GM18520 (cell line): Measurements from ENCODE around the gene PSTPIP1.

Experiments used
- ATAC-seq: cut with Tn5 transposase; IDR thresholded peaks from one replicate; pipeline ENCODE4 v1.9.1; 2021; ENCODE audit not compliant: unreplicated experiment

PSTPIP1 gene

DNA sequence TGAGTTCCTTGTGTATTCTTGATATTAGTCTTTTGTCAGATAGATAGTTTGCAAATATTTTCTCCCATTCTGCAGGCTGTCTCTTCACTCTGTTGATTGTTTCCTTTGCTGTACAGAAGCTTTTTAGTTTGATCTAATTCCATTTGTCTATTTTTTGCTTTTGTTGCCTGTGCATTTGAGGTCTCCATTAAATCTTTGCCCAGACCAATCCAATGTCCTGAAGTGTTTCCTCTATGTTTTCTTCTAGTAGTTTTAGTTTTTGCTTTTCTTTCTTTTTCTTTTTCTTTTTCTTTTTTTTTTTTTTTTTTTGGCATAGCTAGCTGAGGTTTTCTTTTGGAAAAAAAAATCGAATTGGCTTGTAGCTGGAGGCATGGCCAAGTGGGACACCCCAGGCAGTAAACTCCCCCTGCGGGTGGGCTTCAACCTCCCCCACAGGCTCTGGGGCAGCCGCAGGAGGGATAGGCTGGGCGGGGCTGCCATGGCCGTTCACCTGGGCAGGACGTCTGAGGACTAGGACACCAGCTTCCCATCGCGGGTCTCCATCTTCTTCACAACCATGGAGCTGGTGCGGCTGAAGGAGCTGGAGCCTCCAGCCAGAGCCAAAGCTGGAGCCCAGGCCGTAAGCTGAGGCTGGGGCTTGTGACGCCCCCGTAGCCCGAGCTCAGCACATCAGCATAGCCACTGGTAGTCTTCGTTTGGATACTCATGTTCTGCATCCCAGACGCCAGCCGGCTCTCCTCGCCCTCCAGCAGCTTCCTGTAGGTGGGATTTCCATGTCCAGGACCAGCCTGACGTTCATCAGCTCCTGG lies 16.2 kb upstream of the PSTPIP1 start:
- no peak for ATAC-seq

DNA sequence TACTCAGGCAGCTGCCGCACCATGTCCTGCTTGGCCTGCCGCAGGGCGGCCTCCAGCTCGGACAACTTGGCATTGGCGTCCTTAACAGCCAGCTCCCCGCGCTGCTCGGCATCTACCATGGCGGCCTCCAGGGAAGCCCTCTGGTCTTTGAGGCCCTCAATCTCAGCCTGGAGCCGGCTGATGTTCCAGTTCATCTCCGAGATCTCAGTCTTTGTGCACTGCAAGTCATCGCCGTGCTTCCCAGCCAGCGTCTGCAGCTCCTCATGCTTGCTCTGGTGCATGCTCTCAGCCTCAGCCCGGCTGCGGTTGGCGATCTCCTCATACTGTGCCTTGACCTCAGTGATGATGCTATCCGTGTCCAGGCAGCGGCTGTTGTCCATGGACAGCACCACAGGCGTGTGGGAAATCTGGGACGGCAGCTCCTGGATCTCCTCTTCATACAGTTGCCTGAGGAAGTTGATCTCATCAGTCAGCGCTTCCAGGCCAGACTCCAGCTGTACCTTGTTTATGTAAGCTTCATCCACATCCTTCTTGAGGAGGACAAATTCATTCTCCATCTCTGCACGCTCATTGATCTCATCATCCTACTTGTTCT lies 15.5 kb upstream of the PSTPIP1 start:
- ATAC-seq = no peak

DNA sequence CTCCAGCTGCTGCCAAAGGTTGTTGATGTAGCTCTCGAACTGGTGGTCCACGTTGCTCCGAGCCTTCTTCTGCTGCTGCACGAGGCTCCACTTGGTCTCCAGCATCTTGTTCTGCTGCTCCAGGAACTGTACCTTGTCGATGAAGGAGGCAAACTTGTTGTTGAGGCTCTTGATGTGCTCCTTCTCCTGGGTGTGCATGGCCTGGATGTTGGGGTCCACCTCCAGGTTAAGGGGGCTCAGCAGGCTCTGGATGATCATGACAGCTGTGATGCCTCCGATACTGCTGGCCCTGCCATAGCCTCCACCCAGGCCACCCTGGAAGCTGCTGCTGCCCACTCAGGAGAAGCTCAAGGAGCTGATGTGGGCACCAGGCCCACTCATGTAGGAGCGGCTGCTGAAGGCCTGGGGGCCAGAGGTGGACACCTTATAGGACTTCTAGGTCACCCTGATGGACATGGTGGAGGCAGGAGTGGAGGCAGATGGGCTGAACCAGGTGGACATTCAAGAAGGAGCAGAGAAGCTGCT lies 14.9 kb upstream of the PSTPIP1 start:
- ATAC-seq = no peak

DNA sequence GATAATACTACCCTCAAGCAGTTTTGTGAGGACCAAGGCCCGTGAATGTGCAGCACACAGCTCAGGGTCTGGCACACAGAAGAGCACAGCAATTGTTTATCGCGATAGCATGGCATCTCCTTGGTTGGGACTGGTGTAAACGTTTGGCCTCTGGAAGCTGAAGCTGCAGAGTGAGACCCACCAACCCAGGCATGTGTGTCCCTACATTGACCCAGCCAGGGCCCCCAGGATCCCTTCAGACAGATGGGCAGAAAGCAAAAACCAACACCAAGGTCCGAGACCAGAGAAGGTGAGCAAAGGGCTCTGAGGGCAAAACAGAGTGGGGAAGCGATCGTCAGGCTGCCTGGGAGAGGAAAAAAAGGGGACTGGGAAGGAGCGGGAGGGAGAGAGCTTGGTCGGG lies 12.6 kb upstream of the PSTPIP1 start:
- no peak for ATAC-seq

DNA sequence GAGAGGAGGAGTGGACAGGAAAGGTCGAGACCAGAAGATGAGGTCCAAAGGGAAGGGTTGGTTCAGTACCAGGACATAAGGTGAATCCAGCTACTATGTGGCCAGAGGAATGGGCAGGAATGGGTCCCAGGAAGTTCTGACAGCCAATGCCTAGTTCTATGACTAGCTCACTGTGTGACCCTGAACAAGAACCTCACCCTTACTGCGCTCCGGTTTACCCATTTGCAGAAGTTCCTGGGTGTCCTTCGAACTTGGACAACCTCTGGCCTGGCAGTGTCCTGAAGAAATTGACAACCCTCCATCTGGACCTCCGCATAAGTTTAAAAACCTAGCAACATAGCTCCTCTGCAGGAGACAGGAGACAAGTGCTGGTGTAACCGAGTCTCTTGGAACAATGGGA lies 12.2 kb upstream of the PSTPIP1 start:
- no peak for ATAC-seq

DNA sequence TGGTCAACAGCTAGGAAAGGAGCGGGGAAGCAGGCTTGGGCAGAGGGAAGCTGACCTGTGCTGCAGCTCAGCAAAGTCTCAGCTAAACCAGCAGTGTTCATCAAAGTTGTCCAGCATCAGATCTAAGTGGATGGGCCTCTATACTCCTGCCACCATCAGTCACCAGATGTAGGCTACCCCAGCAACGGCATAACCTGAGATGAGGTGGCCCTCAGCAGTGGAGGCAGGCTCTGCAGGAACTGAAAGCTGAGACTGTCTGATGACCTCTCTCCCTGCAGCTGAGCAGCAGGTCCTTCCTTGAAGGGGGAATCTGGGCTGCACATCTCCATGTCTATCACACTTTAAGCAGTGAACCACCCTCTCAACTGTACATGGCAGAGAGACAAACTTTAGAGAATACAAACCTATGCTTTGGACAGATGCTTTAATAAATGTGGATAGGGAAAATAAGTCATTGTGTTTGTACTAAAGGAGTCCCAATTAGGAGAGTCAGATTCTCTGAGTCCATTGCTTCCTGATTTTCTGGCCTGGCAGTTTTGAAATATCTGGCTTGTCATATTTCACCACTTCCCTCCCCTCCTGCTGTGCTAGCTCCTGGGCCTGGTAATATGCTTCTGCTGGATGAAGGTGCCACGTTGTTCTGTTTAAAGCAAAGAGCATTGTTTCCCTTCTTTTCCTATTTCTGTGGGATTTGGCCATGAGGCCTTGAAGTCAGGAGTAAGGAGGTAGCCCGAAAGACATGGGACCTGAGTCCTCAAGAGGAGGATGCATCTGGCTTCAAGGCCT lies 11.1 kb upstream of the PSTPIP1 start:
- ATAC-seq = no peak

DNA sequence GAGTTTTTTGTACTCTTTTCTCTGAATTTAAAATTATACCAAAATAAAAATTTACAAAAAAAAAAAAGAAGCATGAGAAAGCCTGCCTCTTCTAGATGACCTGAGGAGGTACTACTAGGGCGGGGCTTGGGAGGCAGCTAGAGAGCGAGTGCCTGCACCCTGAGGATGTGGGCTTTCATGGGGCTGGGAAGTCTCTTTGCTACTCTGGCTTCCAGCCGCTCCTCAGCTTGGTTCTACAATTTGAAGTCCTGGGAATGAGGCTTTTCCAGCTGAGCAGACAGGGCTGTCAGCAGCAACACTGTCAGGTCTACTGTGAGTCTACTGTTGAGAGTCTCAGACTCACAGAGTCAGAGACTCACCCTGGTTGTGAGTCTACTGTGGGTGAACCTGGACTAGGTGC lies 8.2 kb upstream of the PSTPIP1 start:
- no peak for ATAC-seq

DNA sequence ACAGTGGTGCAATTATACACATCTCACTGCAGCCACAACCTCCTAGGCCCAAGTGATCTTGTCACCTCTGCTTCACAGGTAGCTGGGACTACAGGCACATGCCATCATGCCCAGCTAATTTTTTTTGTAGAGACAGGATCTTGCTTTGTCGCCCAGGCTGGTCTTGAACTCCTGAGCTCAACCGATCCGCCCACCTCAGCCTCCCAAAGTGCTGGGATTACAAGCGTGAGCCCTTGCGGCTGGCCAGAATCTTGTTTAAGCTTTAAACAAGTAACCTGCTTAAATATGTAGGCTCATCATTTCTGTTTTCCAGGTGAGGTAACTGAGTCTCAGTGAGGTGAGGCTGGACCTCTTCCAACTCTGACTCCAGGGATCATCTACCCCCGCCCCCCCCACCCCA lies 7.7 kb upstream of the PSTPIP1 start:
- ATAC-seq = no peak

DNA sequence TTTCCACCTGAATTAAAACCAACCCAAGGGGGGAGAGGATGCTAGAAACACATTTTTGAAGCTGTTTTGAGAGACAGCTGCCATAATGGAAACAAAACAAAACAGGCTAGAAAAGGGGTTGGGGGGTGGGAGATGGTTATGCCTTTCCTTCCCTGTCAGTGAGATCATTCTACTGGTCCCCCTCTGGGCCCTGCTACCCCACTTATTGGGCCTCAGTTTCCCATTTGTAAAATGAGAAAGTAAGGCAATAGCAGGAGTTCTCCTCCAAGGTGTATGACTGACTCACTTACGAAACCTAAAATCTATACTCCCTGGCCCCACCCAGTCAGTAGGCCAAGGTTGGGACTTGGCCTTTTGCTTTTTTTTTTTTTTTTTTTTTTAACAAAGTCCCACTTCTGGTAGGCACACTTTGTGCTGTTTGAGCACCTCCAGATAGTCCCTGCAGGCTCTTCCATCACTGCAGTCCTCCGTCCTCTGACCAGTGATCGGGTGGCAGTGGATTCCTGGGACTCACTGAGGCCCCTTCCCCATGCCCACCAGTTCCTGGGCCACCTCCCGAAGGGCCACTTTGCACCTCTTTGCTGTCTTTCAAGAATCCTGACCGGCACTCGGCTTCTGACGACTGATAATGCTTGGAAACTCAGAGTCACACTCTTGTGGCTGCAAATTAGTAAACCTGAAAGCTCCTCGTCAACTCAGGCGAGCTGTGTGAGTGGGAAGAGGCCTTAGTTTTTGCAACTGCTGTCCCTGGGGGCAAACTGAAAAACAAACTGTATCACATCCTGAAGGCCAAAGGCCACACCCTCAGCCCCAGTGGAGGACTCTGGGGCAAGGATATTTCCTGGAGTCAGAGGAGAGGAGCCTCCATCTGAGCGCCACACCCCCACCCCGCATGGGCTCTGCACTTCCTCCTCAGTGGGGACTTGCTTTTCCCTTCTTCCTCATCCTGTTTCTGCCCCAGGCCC lies 6.7 kb upstream of the PSTPIP1 start:
- ATAC-seq = peak; percentile 71

DNA sequence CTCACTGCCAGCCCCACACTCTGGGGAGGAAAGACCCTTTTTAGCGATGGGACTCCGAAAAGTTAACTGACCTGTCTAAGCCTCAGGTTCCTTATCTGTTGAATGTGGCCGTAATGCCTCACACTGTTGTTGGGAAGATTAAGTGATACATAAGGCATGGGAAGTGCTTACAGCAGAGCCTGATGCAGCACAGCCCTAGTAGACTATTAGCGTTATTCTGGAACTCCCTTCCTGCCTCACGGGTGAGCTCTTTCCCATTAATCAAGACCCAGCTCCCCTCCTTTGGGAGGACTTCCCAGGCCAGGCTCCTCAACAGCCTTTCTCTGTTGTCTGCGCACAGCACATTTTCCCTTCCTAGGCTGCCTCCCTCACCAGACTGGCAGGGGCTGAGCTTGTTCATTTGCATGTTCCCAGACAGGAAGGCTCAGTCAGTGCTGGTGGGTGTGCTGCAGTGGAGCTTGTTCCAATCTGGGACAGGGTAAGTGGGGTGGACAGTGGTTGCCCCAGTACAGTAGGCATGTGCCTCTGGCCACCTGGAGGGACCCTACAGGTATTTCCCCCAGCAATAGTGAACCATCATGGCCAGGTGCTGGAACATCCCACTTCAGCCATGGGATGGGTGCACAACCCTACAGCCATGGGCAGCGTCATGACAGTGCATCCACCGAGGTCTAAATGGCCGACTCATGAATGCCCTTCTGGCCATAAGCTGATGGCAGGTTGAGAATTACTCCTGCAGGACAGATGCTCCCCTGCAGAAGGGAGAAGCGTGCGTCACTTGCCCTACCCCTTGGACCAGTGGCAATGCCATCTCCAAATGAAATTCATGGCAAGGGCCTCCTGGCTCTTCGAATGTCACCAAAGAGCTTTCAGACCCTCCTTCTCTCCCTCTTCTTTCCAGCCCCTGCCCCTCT lies 5.8 kb upstream of the PSTPIP1 start:
- ATAC-seq = no peak

DNA sequence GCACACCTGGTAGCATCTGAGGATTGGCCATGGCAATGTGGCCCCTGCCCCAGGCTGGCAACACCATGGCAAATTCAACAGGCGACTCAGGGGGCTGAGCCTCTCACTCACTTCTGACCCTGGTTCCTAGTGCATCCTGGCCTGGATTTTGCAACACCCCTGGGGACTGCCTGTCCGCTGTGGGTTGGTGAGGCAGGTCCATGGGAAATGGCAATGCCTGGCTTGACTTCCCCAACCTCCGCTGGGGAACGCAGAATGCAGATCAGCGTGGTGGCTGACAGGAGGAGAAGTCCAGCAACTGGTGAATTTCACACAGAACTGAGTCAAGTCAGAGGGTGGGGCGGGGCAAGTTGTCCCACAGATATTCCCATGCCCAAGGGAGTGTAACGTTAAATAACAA lies 3.9 kb upstream of the PSTPIP1 start:
- no peak for ATAC-seq

DNA sequence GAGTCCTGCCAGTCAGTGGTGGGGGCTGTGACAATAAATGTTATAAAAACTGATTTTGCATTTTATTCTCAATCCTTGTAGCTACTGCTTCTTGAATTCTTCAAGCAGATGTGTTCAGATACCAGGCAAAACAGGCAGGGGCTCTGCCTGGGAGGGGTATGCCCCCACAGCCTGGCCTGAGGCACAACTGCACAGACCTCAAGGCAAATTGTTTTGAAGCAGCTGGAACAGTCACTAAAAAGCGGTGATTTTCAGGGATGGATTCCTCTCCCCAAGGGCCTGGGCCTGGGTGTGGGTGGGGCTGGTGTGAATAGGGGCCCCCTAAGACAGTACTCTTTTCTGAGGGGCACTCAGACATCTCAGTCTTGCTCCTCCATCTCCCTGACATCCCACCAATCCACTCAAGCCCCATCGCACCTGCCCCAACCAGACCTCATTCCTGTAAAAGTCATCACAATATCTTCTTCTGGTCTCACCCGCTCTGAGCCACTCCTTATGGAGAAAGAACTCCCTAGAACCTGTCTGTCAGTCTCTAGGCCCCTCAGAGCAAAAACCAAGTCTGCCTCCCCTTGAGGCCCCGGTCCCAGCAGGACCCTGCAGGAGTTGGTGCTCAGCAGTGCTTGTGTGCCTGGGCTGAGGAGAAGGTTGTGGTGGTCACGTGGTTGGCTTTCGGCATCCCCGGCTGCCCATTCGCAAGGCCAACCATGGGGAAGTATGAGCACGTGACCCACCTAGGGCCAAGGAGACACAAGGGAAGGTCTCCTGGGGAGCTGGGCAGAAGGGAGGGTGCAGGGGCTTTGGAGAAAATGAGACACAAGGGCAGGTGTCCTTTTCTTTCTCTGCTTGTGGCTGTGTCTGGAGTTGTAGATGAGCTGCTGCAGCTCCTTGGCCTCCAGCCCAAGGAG lies 2.9 kb upstream of the PSTPIP1 start:
- no peak for ATAC-seq

DNA sequence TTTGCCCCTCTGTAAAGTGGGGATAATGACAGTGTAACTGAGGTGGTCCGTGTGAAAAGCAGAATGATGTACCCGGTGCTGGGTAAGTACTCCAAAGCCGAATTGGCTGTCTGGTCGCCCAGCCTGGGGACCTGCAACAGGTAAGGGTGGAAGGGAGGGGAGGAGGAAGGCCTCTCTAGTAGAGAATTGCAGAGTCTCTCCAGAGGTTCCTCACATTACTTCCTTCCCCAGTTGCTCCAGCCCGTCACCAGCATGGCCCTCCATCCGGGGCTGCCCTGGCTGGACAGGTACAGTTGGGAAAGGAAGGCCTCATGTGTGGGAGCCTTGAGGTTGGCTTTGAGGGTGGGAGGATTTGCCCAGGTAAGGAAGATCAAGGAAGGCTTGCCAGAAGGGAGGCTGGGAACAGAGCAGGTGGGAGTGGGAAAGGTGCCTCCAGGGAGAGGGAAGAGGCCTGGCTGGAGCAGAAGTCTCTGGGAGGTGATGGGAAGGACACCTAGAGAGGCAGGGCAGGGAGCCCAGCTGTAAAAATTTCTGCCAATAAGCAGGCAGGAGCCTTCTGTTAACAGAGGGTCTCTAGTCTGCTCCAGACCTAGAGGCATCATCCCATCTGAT lies 1.7 kb upstream of the PSTPIP1 start:
- no peak for ATAC-seq

DNA sequence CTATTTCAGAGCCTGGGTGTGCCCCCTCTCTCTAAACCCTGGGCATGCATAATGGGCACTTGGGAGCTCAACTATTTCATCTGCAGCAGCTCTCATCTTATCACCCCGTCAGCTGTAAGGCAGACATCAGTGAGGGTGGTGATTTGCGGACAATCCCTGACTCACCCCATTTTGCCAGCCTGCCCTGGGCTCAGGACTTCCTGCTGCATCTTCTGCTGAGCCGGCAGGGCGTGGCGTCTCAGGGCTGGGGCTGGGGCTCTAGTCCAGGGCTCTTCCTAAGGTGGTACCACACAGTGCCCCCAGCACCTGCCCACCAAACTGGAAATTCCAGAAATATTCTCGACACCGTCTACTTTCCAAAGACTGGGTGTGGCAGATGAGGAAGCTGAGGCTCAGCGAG lies 925 bp upstream of the PSTPIP1 start:
- no peak for ATAC-seq

DNA sequence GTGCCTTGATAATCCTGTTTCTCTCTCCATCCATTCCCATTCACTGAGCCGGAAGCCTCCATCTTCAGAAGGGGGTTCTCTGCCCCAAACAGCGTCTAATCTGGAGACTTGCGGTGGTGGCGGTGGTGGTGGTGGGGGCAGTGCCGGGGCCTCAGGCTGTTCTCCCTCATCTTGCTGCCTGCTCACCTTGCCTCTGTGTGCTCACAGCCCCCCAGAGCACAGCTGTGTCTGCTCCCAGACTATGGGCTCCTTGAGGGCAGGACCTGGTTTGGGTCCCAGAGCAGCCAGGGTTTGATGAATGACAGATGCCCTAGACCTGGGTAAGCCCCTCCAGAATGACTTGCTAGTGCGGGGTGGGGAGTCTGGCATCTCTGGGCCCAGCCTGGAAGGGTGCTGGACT lies 430 bp upstream of the PSTPIP1 start:
- no peak for ATAC-seq

DNA sequence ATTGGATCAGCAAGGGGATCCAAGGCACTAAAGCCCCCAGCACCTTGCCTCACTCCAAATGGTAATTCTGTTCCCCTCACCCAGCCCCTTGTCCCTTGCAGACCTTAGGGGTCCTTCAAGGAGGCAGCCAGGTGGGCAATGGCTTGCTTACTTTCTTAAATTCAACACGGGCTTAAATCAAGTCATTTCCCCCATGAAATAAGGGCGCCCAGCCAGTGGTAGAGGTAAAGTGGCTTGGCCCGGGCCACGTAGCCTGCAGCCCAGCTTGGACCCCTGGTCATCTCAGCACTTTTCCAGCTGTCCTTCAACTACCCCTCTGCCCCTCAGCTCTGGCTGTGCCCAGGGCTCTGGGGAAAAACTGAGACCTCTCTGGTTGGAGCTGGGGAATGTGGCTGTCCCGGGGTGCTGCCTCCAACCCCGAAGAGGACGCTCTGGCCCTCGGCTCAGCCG lies 1.2 kb downstream of the PSTPIP1 start:
- no peak for ATAC-seq

DNA sequence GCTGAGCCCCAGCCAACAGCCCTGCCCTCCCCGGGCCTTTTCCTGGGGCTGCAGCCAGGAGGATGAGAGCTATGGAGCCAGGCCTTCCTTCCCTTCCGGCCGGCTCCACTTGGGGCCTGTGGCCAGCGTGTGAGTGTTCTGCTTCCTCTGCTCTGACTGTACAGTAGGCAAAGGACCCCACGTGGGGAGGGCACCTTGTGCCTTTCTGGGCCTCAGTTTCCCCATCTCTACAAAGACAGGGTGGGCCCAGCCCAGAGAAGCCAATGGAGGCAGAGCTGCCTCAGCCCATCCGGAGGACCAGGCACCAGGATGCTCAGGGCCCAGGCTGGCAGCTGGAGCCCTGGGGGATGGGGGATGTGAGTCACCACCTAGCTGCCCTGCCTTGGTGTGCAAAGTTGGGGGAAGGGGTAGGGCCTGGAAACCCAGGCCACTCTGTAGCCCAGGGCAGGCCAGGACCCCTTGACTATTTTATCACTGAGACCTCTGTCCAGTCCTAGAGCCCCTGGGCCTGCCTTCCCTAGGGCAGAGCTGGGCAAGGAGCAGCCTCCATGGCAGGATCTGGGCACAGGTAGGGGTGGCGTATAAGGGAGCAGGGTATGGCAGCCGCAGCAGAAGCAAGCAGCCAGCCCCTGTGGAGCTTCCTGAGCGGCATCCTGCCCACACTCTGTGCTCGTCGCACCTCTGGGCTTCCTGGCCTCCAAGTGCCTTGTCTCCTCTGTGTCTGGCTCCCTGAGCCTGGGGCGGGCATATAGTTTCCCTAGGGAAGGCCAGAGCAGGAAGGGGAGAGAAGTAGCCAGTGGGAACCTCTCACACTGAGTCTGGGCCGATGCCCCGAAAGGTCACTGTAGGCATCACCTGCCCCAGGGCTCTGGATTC lies 1.8 kb downstream of the PSTPIP1 start:
- ATAC-seq = no peak
